Activated CD8-positive, alpha-beta memory T cell treated with anti-CD3 and anti-CD28 coated beads, Interleukin-2, amount 10 ng/mL, durations not matched to agents 7 days and 5 days (primary cell): ENCODE results near the gene CLECL1. TPM values are rescaled to one million over a fixed set of nuclear protein-coding genes. Genes with fewer than 3 reads are reported as not detected.
"Not testable (repeated sequence)": the region's sequence is repeated elsewhere in the genome, so short reads cannot be mapped to it uniquely, and the experiment has no call there.

Experiments used
- ATAC-seq: fragments of 150-1000 bp; cut with Tn5 transposase; one replicate; pipeline ENCODE4 v1.10.0; 2021; ENCODE audit warnings: moderate library complexity
- CTCF ChIA-PET: fragments of 350-600 bp; sonication (Branson Sonifier 250); formaldehyde crosslinking; loops from one replicate; lab custom pipeline; 2021; ENCODE audit warnings: antibody characterized with exemption; lab: Charles Lee
- DNase-seq: peaks from one replicate; pipeline ENCODE4 v3.0.0-alpha.2; 2020
- H3K27ac Mint-ChIP-seq: one replicate; pipeline ENCODE4 v1.8.0; 2021; ENCODE audit warnings: mild to moderate bottlenecking, mixed read lengths
- H3K27me3 Mint-ChIP-seq: one replicate; pipeline ENCODE4 v1.8.0; 2021; ENCODE audit warnings: mixed read lengths
- H3K36me3 Mint-ChIP-seq: one replicate; pipeline ENCODE4 v1.8.0; 2021; ENCODE audit warnings: mild to moderate bottlenecking, mixed read lengths
- H3K4me1 Mint-ChIP-seq: one replicate; pipeline ENCODE4 v1.8.0; 2021; ENCODE audit warnings: mixed read lengths
- H3K4me3 Mint-ChIP-seq: one replicate; pipeline ENCODE4 v1.8.0; 2021; ENCODE audit warnings: mild to moderate bottlenecking, moderate library complexity, mixed read lengths
- H3K9me3 Mint-ChIP-seq: one replicate; pipeline ENCODE4 v1.8.0; 2022; ENCODE audit warnings: low read depth, mixed read lengths
- total RNA-seq, 2 experiments: library from RNA; stranded (reverse); gene quantifications; one replicate each; pipeline ENCODE4 v1.2.3, GENCODE V29; 2021

The CLECL1 gene
- total RNA-seq, 2 experiments from 2014 or later: 2.2 to 8.8 TPM

DNA sequence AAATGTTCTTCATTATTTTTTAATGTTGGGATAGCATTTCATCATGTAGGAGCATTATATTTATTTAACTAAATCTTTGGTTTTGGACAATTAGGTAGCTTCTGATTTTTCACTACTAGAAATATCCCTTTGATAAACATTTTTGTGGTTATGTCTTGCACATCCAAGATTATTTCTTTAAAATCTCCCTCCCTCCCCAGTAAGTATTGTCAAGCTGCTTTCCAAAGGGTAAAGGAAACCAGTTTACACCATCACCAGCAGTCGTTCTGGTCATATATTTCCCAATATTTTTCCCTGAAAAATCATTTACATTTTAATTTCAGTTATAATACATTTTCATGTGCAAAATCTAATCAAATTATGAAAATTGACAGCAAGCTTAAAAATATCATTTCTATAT lies 16.7 kb upstream of the CLECL1 start:
- Mint-ChIP-seq H3K4me1 (peaks cover 51% of the 10 kb centered on the region), H3K27ac (no peak overlapping the region), H3K36me3 (peaks cover 27% of the 10 kb centered on the region), H3K27me3 (no peaks in the 10 kb centered on the region), H3K4me3 (no peak overlapping the region), H3K9me3 (no peaks in the 10 kb centered on the region)
- CTCF ChIA-PET: interaction anchor here (0.8 to 17.2 kb wide), 26 partner anchors 8 to 390 kb away, joined by 3 to 503 read pairs (median 8); partner anchors contain the start of genes CD69 and CLEC12B
- no peak for ATAC-seq
- DNase-seq: no peak

DNA sequence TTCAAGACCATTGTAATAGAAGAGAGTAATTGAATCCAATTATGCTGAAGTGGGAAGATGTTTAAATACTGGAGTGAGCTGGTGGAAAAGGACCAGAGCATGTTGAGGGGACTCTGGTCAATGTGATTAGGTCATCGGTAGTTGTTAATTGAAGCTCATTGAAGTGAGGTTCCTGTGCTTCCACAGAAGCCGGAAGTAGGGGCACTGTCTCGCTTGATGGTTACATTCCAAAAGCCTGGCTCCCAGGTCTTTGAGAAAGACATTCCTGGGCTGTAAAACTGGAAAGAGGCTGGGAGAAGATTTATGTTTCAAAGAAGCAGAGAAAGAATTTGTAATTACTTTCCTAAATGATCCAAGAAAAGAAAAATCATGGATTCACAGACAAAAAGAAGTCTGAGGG lies 12.3 kb upstream of the CLECL1 start:
- peaks cover 57% of the 10 kb centered on the region for H3K4me1 Mint-ChIP-seq
- no peak overlapping the region for H3K27ac Mint-ChIP-seq
- H3K4me3 Mint-ChIP-seq: no peak overlapping the region
- CTCF ChIA-PET: interaction anchor here (1.0 to 7.4 kb wide), 2 partner anchors 11 to 53 kb away, joined by 4 to 108 read pairs; partner anchors contain the start of gene CD69
- H3K27me3 Mint-ChIP-seq: no peaks in the 10 kb centered on the region
- no peak for ATAC-seq
- H3K36me3 Mint-ChIP-seq: peaks cover 9% of the 10 kb centered on the region
- H3K9me3 Mint-ChIP-seq: peaks cover 2% of the 10 kb centered on the region
- no peak for DNase-seq

DNA sequence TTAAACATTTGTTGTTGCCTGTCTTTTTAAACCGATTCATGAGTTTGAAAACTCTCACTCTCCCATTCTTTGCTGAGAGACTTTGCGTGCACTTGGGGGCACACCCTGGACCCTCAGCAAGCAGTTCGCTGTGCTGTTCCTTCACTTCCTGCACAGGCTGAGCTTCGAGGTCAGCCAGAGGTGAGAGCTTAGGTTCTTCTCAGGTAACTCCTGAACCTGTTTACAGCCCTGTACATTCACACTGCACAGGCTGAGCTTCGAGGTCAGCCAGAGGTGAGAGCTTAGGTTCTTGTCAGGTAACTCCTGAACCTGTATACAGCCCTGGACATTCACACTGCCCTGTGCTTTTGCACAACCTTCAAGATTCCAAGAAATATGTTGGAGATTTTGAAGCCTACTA lies 9.8 kb upstream of the CLECL1 start:
- H3K27me3 Mint-ChIP-seq: no peaks in the 10 kb centered on the region
- peak; percentile 68 for DNase-seq

DNA sequence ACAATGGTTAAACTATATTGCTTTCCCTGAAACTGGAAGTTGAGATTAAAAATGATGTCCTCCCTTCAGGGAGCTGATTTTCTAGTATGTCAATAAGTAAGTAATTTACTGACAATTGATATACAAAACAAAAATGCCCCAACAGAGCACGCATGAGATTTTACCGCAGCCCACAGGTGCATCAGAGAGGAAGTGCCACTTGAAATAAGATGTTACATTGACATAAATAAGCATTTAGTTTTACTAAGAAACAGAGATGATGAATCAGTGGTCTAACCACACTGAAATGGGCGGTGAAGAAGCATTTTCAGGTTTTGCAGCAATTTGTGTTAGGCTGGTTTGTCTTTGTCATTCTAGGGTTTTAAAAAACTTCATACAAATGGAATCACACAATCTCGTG lies 8.8 kb upstream of the CLECL1 start:
- Mint-ChIP-seq H3K27me3 (no peaks in the 10 kb centered on the region), H3K4me1 (peaks cover 72% of the 10 kb centered on the region), H3K4me3 (peak overlapping the region; percentile 77), H3K9me3 (peaks cover 2% of the 10 kb centered on the region), H3K36me3 (peaks cover 21% of the 10 kb centered on the region), H3K27ac (peak overlapping the region; percentile 99)
- ATAC-seq: peak; percentile 75
- CTCF ChIA-PET: interaction anchor here (0.6 to 7.4 kb wide), 14 partner anchors 10 to 410 kb away, joined by 3 to 108 read pairs (median 7); partner anchors contain the start of gene CD69
- peak; percentile 95 for DNase-seq

More for the DNA sequence above, 9.8 kb upstream of the CLECL1 start:
- Mint-ChIP-seq H3K9me3 (peaks cover 2% of the 10 kb centered on the region), H3K27ac (peak overlapping the region; percentile 99), H3K4me3 (peak overlapping the region; percentile 77), H3K4me1 (peaks cover 69% of the 10 kb centered on the region), H3K36me3 (peaks cover 19% of the 10 kb centered on the region)
- peak; percentile 42 for ATAC-seq
- CTCF ChIA-PET: interaction anchor here (0.7 to 7.4 kb wide), 41 partner anchors 11 to 640 kb away, joined by 3 to 108 read pairs (median 4); partner anchors contain the start of genes CD69, CLEC2B and CLEC2D

DNA sequence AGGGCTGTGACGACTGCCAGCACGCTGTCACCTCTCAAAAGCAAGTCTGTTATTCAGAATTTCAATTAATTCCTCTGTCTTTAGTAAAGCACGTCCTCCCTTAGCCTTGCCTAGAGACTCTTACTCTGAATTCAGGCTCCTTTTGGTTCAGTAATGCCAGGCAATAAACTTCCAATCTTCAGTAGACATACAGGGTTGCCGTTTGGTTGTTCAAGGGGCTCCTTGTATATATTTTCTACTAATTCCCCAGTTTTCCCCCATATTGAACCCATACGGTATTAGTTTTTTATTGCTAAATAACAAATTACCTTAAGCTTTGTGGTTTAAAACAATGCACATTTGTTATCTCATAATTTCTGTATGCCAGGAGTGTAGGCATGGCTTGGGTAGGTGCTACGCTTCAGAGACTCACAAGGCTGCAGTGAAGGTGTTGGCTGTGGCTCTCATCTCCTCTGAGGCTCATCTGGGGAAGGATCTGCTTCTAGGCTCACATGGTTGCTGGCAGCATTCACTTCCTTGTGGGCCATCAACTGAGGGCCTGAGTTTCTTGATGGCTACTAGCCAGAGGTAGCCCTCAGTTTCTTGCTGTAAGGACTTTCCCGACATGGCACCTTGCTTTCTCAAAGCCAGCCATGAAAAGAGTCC lies 7.3 kb upstream of the CLECL1 start:
- peaks cover 28% of the 10 kb centered on the region for H3K36me3 Mint-ChIP-seq
- H3K9me3 Mint-ChIP-seq: peaks cover 5% of the 10 kb centered on the region
- peak; percentile 56 for DNase-seq
- H3K27ac Mint-ChIP-seq: peak overlapping the region; percentile 77
- peak overlapping the region; percentile 60 for H3K4me3 Mint-ChIP-seq
- H3K4me1 Mint-ChIP-seq: peaks cover 78% of the 10 kb centered on the region
- no peaks in the 10 kb centered on the region for H3K27me3 Mint-ChIP-seq
- ATAC-seq: peak; percentile 31
- CTCF ChIA-PET: interaction anchor here (3.1 to 7.4 kb wide), 2 partner anchors 16 to 32 kb away, joined by 11 to 108 read pairs; partner anchors contain the start of gene CD69

DNA sequence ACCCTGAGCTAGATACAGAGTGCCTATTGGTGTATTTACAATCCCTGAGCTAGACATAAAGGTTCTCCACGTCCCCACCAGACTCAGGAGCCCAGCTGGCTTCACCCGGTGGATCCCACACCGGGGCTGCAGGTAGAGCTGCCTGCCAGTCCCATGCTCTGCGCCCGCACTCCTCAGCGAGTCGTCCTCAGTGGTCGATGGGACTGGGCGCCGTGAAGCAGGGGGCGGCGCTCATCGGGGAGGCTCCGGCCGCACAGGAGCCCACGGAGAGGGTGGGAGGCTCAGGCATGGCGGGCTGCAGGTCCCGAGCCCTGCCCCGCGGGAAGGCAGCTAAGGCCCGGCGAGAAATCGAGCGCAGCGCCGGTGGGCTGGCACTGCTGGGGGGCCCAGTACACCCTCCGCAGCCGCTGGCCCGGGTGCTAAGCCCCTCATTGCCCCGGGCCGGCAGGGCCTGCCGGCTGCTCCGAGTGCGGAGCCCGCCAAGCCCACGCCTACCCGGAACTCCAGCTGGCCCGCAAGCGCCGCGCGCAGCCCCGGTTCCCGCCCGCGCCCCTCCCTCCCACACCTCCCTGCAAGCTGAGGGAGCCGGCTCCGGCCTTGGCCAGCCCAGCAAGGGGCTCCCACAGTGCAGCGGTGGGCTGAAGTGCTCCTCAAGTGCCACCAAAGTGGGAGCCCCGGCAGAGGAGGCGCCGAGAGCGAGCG lies 6.7 kb upstream of the CLECL1 start:
- not testable (repeated sequence) for H3K9me3 Mint-ChIP-seq, ATAC-seq, H3K27me3 Mint-ChIP-seq
- peak overlapping the region; percentile 60 for H3K4me3 Mint-ChIP-seq
- CTCF ChIA-PET: interaction anchor here (3.1 to 7.4 kb wide), 2 partner anchors 17 to 31 kb away, joined by 11 to 108 read pairs; partner anchors contain the start of gene CD69
- peak overlapping the region; percentile 77 for H3K27ac Mint-ChIP-seq
- H3K4me1 Mint-ChIP-seq: peaks cover 71% of the 10 kb centered on the region
- peaks cover 31% of the 10 kb centered on the region for H3K36me3 Mint-ChIP-seq
- peak; percentile 64 for DNase-seq

DNA sequence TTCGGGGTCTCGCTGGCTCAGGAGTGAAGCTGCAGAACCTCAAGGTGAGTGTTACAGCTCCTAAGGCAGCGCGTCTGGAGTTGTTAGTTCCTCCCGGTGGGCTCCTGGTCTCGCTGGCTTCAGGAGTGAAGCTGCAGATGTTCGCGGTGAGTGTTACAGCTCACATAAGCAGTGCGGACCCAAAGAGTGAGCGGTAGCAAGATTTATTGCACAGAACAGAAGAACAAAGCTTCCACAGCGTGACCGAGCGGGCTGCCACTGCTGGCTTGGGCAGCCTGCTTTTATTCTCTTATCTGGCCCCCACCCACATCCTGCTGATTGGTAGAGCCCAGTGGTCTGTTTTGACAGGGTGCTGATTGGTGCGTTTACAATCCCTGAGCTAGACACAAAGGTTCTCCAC lies 6.0 kb upstream of the CLECL1 start:
- CTCF ChIA-PET: interaction anchor here (0.7 to 7.4 kb wide), 3 partner anchors 18 to 628 kb away, joined by 3 to 108 read pairs (median 11); partner anchors contain the start of gene CD69

DNA sequence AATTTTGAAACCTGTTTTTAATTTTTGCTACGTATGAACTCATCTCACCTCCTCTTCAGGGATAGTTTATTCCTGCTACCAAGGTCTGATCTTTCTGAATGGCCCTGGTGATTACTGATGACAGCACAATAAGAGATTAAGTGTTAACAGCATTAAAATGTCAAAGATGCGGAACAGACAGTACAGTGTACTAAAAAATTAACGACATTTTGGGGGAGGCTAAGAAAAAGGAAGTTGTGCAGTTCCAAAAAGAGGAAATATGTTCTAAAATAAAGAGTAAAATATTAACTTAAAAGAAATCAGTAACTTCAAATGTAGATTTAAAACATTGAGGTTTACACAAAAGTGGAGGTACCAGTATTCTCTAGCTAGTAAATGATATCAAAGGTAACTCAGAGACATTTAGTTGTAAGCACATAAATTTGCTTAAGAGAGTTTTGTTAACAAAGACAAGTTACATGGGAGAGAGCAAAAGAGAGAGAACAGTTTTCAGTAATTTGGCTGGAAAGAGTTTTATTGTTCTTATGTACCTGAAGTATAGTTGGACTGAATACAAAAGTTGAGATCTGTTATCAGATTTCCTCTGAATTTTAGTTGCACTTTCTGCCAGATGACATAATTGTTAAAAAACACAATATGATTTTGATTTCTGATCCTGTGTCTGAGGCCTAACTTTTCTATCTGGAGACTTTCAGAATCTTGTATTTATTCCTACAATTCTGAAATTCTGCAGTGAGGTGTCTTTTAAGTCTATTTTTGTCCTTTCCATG lies 4.2 kb upstream of the CLECL1 start:
- H3K27me3 Mint-ChIP-seq: no peaks in the 10 kb centered on the region
- CTCF ChIA-PET: interaction anchor here (0.9 kb wide), 1 partner anchor 403 kb away, joined by 3 read pairs; no protein-coding TSS in a partner anchor
- H3K4me1 Mint-ChIP-seq: peaks cover 63% of the 10 kb centered on the region
- H3K36me3 Mint-ChIP-seq: peaks cover 35% of the 10 kb centered on the region
- ATAC-seq: no peak
- peaks cover 5% of the 10 kb centered on the region for H3K9me3 Mint-ChIP-seq
- H3K27ac Mint-ChIP-seq: peak overlapping the region; percentile 87
- DNase-seq: no peak
- H3K4me3 Mint-ChIP-seq: peak overlapping the region; percentile 40

More for the DNA sequence above, 6.0 kb upstream of the CLECL1 start:
- ATAC-seq, H3K9me3 Mint-ChIP-seq, DNase-seq, H3K27me3 Mint-ChIP-seq: not testable (repeated sequence)
- Mint-ChIP-seq H3K27ac (peak overlapping the region; percentile 78), H3K4me3 (peak overlapping the region; percentile 50), H3K4me1 (peaks cover 68% of the 10 kb centered on the region), H3K36me3 (peaks cover 33% of the 10 kb centered on the region)

DNA sequence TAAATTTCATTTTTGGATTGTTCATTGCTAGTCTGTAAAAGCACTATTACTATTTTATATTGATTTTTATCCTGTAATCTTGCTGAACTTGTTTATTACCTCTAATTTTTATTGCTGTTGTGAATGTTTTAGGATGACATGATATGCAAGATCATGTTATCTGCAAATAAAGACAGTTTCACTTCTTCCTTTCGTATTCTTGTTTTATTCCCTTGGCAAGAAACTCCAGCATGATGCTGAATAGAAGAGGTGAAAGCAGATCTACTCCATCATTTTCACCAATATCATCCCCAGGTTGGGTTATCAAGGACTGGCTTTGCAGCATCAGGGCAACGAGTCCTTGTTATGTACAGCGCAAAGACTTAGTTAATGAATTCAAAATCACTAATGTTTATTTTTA lies 2.7 kb upstream of the CLECL1 start:
- CTCF ChIA-PET: no interaction called here
- DNase-seq: no peak
- H3K36me3 Mint-ChIP-seq: peaks cover 33% of the 10 kb centered on the region
- H3K4me1 Mint-ChIP-seq: peaks cover 64% of the 10 kb centered on the region
- H3K27ac Mint-ChIP-seq: no peak overlapping the region
- ATAC-seq: no peak
- peaks cover 4% of the 10 kb centered on the region for H3K9me3 Mint-ChIP-seq
- H3K27me3 Mint-ChIP-seq: no peaks in the 10 kb centered on the region
- no peak overlapping the region for H3K4me3 Mint-ChIP-seq

DNA sequence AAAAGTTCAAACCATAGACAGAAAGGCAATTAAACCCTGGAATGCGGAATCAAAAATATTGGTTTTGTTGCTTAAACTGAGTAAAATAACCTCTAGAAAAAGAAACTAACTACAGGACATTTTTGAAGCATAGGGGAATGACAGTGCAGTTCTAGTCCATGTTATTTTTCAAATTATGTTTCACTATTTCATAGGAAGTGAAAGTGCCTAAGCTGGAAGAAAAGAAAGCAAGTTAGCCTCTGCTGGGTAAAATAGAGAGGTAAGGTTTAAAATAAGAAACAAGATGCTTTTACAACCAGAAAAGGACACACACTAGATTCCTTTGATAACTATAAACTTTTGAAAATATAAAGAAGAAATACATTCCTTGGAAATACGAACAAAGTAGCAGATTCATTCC lies 1.1 kb downstream of the CLECL1 start:
- peak overlapping the region; percentile 22 for H3K27ac Mint-ChIP-seq
- no peak for DNase-seq
- H3K4me3 Mint-ChIP-seq: peak overlapping the region; percentile 66
- ATAC-seq: peak; percentile 56
- CTCF ChIA-PET: interaction anchor here (1.7 to 3.3 kb wide), 3 partner anchors 10 to 23 kb away, joined by 4 to 17 read pairs (median 8); no protein-coding TSS in a partner anchor
- peaks cover 39% of the 10 kb centered on the region for H3K4me1 Mint-ChIP-seq
- peaks cover 2% of the 10 kb centered on the region for H3K9me3 Mint-ChIP-seq
- no peaks in the 10 kb centered on the region for H3K27me3 Mint-ChIP-seq
- H3K36me3 Mint-ChIP-seq: peaks cover 16% of the 10 kb centered on the region

DNA sequence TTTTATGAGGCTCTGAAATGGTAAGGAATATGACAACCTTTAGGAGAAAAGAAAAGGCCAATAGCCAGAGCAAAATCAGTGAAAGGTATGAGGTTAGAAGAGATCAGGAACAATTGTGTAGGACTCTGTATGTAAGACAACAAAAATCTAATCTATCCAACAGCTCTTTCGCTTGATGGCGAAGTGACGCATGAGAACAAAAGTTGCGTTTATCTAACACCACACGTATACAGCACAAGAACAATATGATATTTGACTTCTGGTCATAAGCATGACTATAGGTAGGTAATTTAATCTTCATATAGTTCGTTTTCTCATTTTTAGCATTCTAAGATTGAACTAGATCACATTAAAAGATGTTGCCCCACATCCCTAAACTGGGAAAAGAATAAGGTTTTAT lies 1.5 kb downstream of the CLECL1 start:
- H3K36me3 Mint-ChIP-seq: peaks cover 13% of the 10 kb centered on the region
- ATAC-seq: no peak
- no peaks in the 10 kb centered on the region for H3K27me3 Mint-ChIP-seq
- peak overlapping the region; percentile 22 for H3K27ac Mint-ChIP-seq
- CTCF ChIA-PET: interaction anchor here (1.7 to 3.3 kb wide), 3 partner anchors 9 to 23 kb away, joined by 4 to 17 read pairs (median 8); no protein-coding TSS in a partner anchor
- H3K4me3 Mint-ChIP-seq: peak overlapping the region; percentile 66
- H3K4me1 Mint-ChIP-seq: peaks cover 36% of the 10 kb centered on the region
- peaks cover 2% of the 10 kb centered on the region for H3K9me3 Mint-ChIP-seq
- no peak for DNase-seq

DNA sequence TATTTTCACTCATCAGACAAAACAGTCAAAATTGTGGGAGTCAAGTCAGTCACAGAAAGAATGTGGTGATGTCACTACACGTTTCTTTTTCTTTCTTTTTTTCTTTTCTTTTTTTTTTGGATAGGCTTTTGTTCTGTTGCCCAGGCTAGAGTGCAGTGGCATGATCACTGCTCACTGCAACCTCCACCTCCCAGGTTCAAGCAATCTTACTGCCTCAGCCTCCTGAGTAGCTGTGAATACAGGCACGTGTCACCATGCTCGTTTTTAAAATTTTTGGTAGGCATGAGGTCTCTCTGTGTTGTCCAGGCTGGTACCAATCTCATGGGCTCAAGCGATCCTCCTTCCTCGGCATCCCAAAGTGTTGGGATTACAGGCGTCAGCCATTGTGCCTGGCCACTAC lies 2.3 kb downstream of the CLECL1 start:
- H3K36me3 Mint-ChIP-seq: peaks cover 12% of the 10 kb centered on the region
- peak overlapping the region; percentile 66 for H3K4me3 Mint-ChIP-seq
- ATAC-seq (no peak), DNase-seq (no peak)
- peaks cover under 1% of the 10 kb centered on the region for H3K9me3 Mint-ChIP-seq
- H3K27me3 Mint-ChIP-seq: no peaks in the 10 kb centered on the region
- CTCF ChIA-PET: interaction anchor here (1.1 to 3.3 kb wide), 5 partner anchors 9 to 98 kb away, joined by 3 to 17 read pairs (median 4); no protein-coding TSS in a partner anchor
- H3K27ac Mint-ChIP-seq: no peak overlapping the region
- peaks cover 33% of the 10 kb centered on the region for H3K4me1 Mint-ChIP-seq
